Heart left ventricle (tissue), 13 donors: Measurements from ENCODE around the gene LRRC37A3.
"Not testable (repeated sequence)": the region's sequence is repeated elsewhere in the genome, so short reads cannot be mapped to it uniquely, and the experiment has no call there.

Experiments used
- POLR2A ChIP-seq, 2 donors: fragments of 450-650 bp; IDR thresholded peaks; one replicate each; pipeline ENCODE4 v1.6.1; 2017; ENCODE audit warnings: antibody characterized with exemption in 2 of 2, mild to moderate bottlenecking in 2 of 2, moderate library complexity in 2 of 2
- TF ChIP-seq, protein P1 (sequence below), 12 donors: fragments of 200-600 bp; sonication (generic) in 4 of 12; IDR thresholded peaks; one replicate each; pipeline versions ENCODE4 v1.5.0 to v1.8.0; 2018 to 2022; ENCODE audit warnings: antibody characterized with exemption in 12 of 12, mild to moderate bottlenecking in 5 of 12
- donor health status: ischemic (EF 13 %, LVEDD 7.1; RV severe dilation, severe dysfunction).
- donor health status: DM: no; HTN: yes; CAD: no.
- donor health status: DM: no; HTN: no; CAD: no.
- donor health status: ischemic (EF 25% LVEDD 6.9; RV normal size, moderate dysfunction).
- donor health status: ischemic (EF 25% LVEDD 5.7; RV mildly dilated, moderate dysfunction).
- donor health status: ischemic (EF 35%, LVEDD 5.7; RV mildly dilated, moderate dysfunction).
- donor health status: nonischemic (EF 11% LVEDD 7.7; RV severe dilation, severe dysfunction).
- donor health status: DM: yes; HTN: yes; CAD: no.
- donor health status: PGD.
- donor health status: ischemic (EF 29% LVEDD 5.4; RV normal size, mild dysfunction).
- donor health status: nonischemic (EF 23%, LVEDD 6.1; RV moderate dilation, normal function).

DNA sequence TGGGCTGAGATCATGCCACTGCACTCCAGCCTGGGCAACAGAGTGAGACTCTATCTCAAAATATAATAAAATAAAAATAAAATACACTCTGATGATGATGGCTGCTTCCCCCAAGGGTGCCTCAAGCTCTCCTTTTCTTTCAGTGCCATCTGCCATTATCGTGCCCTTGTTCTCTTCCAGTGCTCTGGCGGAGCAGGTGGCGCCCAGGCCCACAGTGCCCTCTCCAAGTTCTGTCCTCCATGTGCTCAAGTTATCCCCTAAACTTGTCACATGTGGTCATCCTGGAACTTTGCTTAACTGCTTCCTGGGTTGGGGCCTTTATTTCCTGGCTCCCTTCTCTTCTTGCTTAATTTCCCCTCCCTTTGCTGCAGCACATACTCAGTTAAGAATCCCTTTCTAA lies 76.4 kb downstream of the LRRC37A3 start:
- TF ChIP-seq, protein P1, sequence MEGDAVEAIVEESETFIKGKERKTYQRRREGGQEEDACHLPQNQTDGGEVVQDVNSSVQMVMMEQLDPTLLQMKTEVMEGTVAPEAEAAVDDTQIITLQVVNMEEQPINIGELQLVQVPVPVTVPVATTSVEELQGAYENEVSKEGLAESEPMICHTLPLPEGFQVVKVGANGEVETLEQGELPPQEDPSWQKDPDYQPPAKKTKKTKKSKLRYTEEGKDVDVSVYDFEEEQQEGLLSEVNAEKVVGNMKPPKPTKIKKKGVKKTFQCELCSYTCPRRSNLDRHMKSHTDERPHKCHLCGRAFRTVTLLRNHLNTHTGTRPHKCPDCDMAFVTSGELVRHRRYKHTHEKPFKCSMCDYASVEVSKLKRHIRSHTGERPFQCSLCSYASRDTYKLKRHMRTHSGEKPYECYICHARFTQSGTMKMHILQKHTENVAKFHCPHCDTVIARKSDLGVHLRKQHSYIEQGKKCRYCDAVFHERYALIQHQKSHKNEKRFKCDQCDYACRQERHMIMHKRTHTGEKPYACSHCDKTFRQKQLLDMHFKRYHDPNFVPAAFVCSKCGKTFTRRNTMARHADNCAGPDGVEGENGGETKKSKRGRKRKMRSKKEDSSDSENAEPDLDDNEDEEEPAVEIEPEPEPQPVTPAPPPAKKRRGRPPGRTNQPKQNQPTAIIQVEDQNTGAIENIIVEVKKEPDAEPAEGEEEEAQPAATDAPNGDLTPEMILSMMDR (IDR thresholded peaks at IDR 0.05), result not testable (repeated sequence)
- TF ChIP-seq POLR2A (IDR thresholded peaks at IDR 0.05), result not testable (repeated sequence)
